Loucy (cell line): ENCODE results near the gene PLAC8.

ENCODE experiments used
- H2AFZ ChIP-seq: fragments of 200-600 bp; sonication (generic); 2 replicates; pipeline ENCODE4 v1.6.0; 2016; ENCODE audit warnings: antibody characterized with exemption, mild to moderate bottlenecking, low read length, moderate library complexity
- H3F3A ChIP-seq: fragments of 200-600 bp; 2 replicates; pipeline ENCODE4 v1.6.0; 2016; ENCODE audit warnings: antibody characterized with exemption, low read depth, mild to moderate bottlenecking
- H3K27me3 ChIP-seq: fragments of 200-600 bp; sonication (generic); 2 replicates; pipeline ENCODE4 v1.6.1; 2014; ENCODE audit warnings: low read length, mild to moderate bottlenecking; ENCODE audit not compliant: insufficient read depth, poor library complexity, severe bottlenecking
- H3K36me3 ChIP-seq: fragments of 200-600 bp; sonication (generic); 2 replicates; pipeline ENCODE4 v1.6.1; 2016; ENCODE audit warnings: low read length; ENCODE audit not compliant: insufficient read depth
- H3K4me1 ChIP-seq: fragments of 200-600 bp; sonication (generic); 2 replicates; pipeline ENCODE4 v1.5.1; 2014; ENCODE audit warnings: low read length, mild to moderate bottlenecking; ENCODE audit not compliant: insufficient read depth, poor library complexity, severe bottlenecking
- H3K4me2 ChIP-seq: fragments of 200-600 bp; sonication (generic); 2 replicates; pipeline ENCODE4 v1.6.0; 2014; ENCODE audit warnings: antibody characterized with exemption, low read length, low read depth, mild to moderate bottlenecking; ENCODE audit not compliant: poor library complexity, severe bottlenecking
- H3K4me3 ChIP-seq: fragments of 200-600 bp; sonication (generic); 2 replicates; pipeline ENCODE4 v1.5.1; 2014; ENCODE audit warnings: low read length, mild to moderate bottlenecking, mixed read lengths; ENCODE audit not compliant: poor library complexity, severe bottlenecking
- H3K79me2 ChIP-seq: fragments of 200-600 bp; sonication (generic); 2 replicates; pipeline ENCODE4 v1.6.1; 2014; ENCODE audit warnings: low read length; ENCODE audit not compliant: insufficient read depth
- H3K9ac ChIP-seq: fragments of 200-600 bp; sonication (generic); 2 replicates; pipeline ENCODE4 v1.6.0; 2014; ENCODE audit warnings: mild to moderate bottlenecking, low read depth, low read length, moderate library complexity; ENCODE audit not compliant: poor library complexity, severe bottlenecking
- H3K9me2 ChIP-seq: fragments of 200-600 bp; sonication (generic); replicated peaks from 2 replicates; pipeline ENCODE4 v1.6.1; 2016; ENCODE audit warnings: low read depth, low read length, mixed read lengths
- H3K9me3 ChIP-seq: fragments of 200-600 bp; sonication (generic); 2 replicates; pipeline ENCODE4 v1.6.1; 2014; ENCODE audit warnings: mild to moderate bottlenecking, antibody characterized with exemption, low read length, low read depth; ENCODE audit not compliant: insufficient read depth
- H4K20me1 ChIP-seq: fragments of 200-600 bp; sonication (generic); 2 replicates; pipeline ENCODE4 v1.6.0; 2014; ENCODE audit warnings: antibody characterized with exemption, low read length, mild to moderate bottlenecking; ENCODE audit not compliant: insufficient read depth, poor library complexity, severe bottlenecking
- CTCF ChIP-seq: fragments of 200-600 bp; sonication (generic); conservative IDR thresholded peaks from 2 replicates; pipeline ENCODE4 v1.5.1; 2014; ENCODE audit warnings: mild to moderate bottlenecking, antibody characterized with exemption, low read length
- EZH2phosphoT487 ChIP-seq: fragments of 200-600 bp; IDR thresholded peaks from 2 replicates; pipeline ENCODE4 v1.6.1; 2018; ENCODE audit warnings: antibody characterized with exemption, mild to moderate bottlenecking, moderate library complexity, borderline replicate concordance

The PLAC8 gene

GRCh38 chr4:83114576-83114975 lies at the start of gene PLAC8:
PLAC8 (minus strand) TSS chr4:83114729; CDS start chr4:83107921, 6,808 bp downstream.
- Histone ChIP-seq H3K9me2 (no peaks in the 10 kb centered on the region), H4K20me1 (no peaks in the 10 kb centered on the region), H3K4me3 (peak within 1 kb of the TSS; percentile 89), H2AFZ (peak within 1 kb of the TSS; percentile 47), H3K79me2 (peaks cover 37% of the 10 kb centered on the region), H3K4me2 (peak within 1 kb of the TSS; percentile 88), H3K27me3 (no peaks in the 10 kb centered on the region), H3K4me1 (peaks cover 44% of the 10 kb centered on the region), H3K9ac (peak within 1 kb of the TSS; percentile 95), H3K9me3 (no peaks in the 10 kb centered on the region), H3K36me3 (no peaks in the 10 kb centered on the region), H3F3A (peaks cover 8% of the 10 kb centered on the region; the same call in 1 of the 2 replicates)
- TF ChIP-seq EZH2phosphoT487 (no peak), CTCF (no peak)

GRCh38 chr4:83153417-83153816 lies 38.9 kb upstream of the PLAC8 start:
- Histone ChIP-seq H3K27me3 (no peaks in the 10 kb centered on the region), H3K36me3 (no peaks in the 10 kb centered on the region), H3F3A (no peaks in the 10 kb centered on the region), H2AFZ (no peak overlapping the region), H3K9ac (no peak overlapping the region), H3K4me2 (no peak overlapping the region), H3K9me3 (no peaks in the 10 kb centered on the region), H3K9me2 (no peaks in the 10 kb centered on the region), H3K4me1 (peaks cover 11% of the 10 kb centered on the region), H4K20me1 (no peaks in the 10 kb centered on the region), H3K4me3 (no peak overlapping the region), H3K79me2 (no peaks in the 10 kb centered on the region)
- TF ChIP-seq EZH2phosphoT487 (no peak), CTCF (no peak)

GRCh38 chr4:83152746-83153145 lies 38.2 kb upstream of the PLAC8 start:
- no peaks in the 10 kb centered on the region for H4K20me1 ChIP-seq
- H3K9me2 ChIP-seq: no peaks in the 10 kb centered on the region
- H3K4me1 ChIP-seq: peaks cover 11% of the 10 kb centered on the region
- TF ChIP-seq CTCF (no peak), EZH2phosphoT487 (no peak)
- no peaks in the 10 kb centered on the region for H3K79me2 ChIP-seq
- no peak overlapping the region for H2AFZ ChIP-seq
- H3K27me3 ChIP-seq: no peaks in the 10 kb centered on the region
- no peaks in the 10 kb centered on the region for H3K9me3 ChIP-seq
- H3K4me3 ChIP-seq: no peak overlapping the region
- H3K4me2 ChIP-seq: no peak overlapping the region
- no peaks in the 10 kb centered on the region for H3K36me3 ChIP-seq
- no peak overlapping the region for H3K9ac ChIP-seq
- H3F3A ChIP-seq: no peaks in the 10 kb centered on the region
